SHP77 treated with DMSO at 0.1 percent for 48 hours (cell line): ENCODE data around the gene RIMBP2.

Source experiments
- DNase-seq: peaks from one replicate; lab custom pipeline; 2025; lab: John Stamatoyannopoulos, UW

RIMBP2 gene

GRCh38 chr12:130680451-130680990 is 35.6 kb downstream of the RIMBP2 start:
- DNase-seq = no peak

GRCh38 chr12:130677957-130678558 is 38.0 kb downstream of the RIMBP2 start:
- no peak for DNase-seq

- DNase-seq = no peak
Observed at GRCh38 chr12:130675791-130676190, 40.3 kb downstream of the RIMBP2 start.

- no peak for DNase-seq
Observed at GRCh38 chr12:130675121-130675520, 41.0 kb downstream of the RIMBP2 start.

- no peak for DNase-seq
Observed at GRCh38 chr12:130674676-130675075, 41.4 kb downstream of the RIMBP2 start.

GRCh38 chr12:130673036-130673705 is 42.9 kb downstream of the RIMBP2 start:
- DNase-seq = no peak

GRCh38 chr12:130672089-130672820 is 43.8 kb downstream of the RIMBP2 start:
- DNase-seq = no peak

GRCh38 chr12:130671556-130671955 is 44.5 kb downstream of the RIMBP2 start:
- DNase-seq = no peak

GRCh38 chr12:130669797-130670196 is 46.3 kb downstream of the RIMBP2 start:
- no peak for DNase-seq

- no peak for DNase-seq
Observed at GRCh38 chr12:130669205-130669557, 46.9 kb downstream of the RIMBP2 start.

- DNase-seq = peak; percentile 38
Observed at GRCh38 chr12:130668286-130669204, 47.6 kb downstream of the RIMBP2 start.

- DNase-seq = no peak
Observed at GRCh38 chr12:130667421-130667960, 48.6 kb downstream of the RIMBP2 start.

GRCh38 chr12:130666645-130667044 is 49.5 kb downstream of the RIMBP2 start:
- no peak for DNase-seq

- DNase-seq = no peak
Observed at GRCh38 chr12:130665753-130666152, 50.3 kb downstream of the RIMBP2 start.

GRCh38 chr12:130664772-130665171 is 51.3 kb downstream of the RIMBP2 start:
- DNase-seq = no peak

GRCh38 chr12:130664252-130664651 is 51.8 kb downstream of the RIMBP2 start:
- no peak for DNase-seq

GRCh38 chr12:130663514-130663913 is 52.6 kb downstream of the RIMBP2 start:
- no peak for DNase-seq

GRCh38 chr12:130661486-130662255 is 54.4 kb downstream of the RIMBP2 start:
- no peak for DNase-seq

- DNase-seq = no peak
Observed at GRCh38 chr12:130661059-130661458, 55.0 kb downstream of the RIMBP2 start.

GRCh38 chr12:130658145-130658911 is 57.8 kb downstream of the RIMBP2 start:
- peak; percentile 38 for DNase-seq
